B cell (primary cell): ENCODE data around the gene PEPD. TPM values are rescaled to one million over a fixed set of nuclear protein-coding genes. Genes with fewer than 3 reads are reported as not detected.

Experiments
- ATAC-seq: fragments of 200-7000 bp; cut with Tn5 transposase; one replicate; pipeline ENCODE4 v1.10.0; 2021; ENCODE audit warnings: low read depth, mild to moderate bottlenecking, moderate number of reproducible peaks, moderate library complexity
- CTCF ChIA-PET: fragments of 350-600 bp; sonication (Branson Sonifier 250); formaldehyde crosslinking; loops from one replicate; lab custom pipeline; 2021; ENCODE audit warnings: antibody characterized with exemption, inconsistent platforms; lab: Charles Lee
- POLR2A ChIA-PET: fragments of 350-600 bp; sonication (Branson Sonifier 250); formaldehyde crosslinking; loops from one replicate; lab custom pipeline; 2021; ENCODE audit warnings: antibody characterized with exemption; lab: Charles Lee
- DNase-seq: peaks from one replicate; pipeline ENCODE4 v3.0.0; 2013
- H2AFZ ChIP-seq: 2 replicates; pipeline ENCODE4 v1.6.1; 2012; ENCODE audit warnings: mild to moderate bottlenecking, low read depth, low read length; ENCODE audit not compliant: insufficient read depth, poor library complexity, severe bottlenecking
- H3K27ac ChIP-seq, 2 donors: 1 replicate in 1 of 2; 2 replicates in 1 of 2; pipeline ENCODE4 v1.5.1; 2012 to 2013; ENCODE audit warnings: low read length in 2 of 2, mild to moderate bottlenecking in 2 of 2, moderate library complexity in 1 of 2
- H3K27me3 ChIP-seq, 4 experiments: fragments of 200-600 bp in 1 of 4; sonication (generic) in 1 of 4; replicated peaks in 1 of 4; 1 replicate in 2 of 4; 2 replicates in 2 of 4; pipeline versions ENCODE4 v1.6.1 to v1.7.0; 2013 to 2016; ENCODE audit warnings: low read length in 3 of 4, mild to moderate bottlenecking in 2 of 4, mixed read lengths in 1 of 4, moderate library complexity in 1 of 4; ENCODE audit not compliant: insufficient read depth in 4 of 4, control insufficient read depth in 3 of 4; ENCODE audit errors: control extremely low read depth in 1 of 4
- H3K36me3 ChIP-seq, 2 experiments: replicated peaks in 1 of 2; 1 replicate in 1 of 2; 2 replicates in 1 of 2; pipeline versions ENCODE4 v1.6.1 to v1.7.1; 2013; ENCODE audit warnings: low read length in 1 of 2; ENCODE audit not compliant: insufficient read depth in 2 of 2, control insufficient read depth in 1 of 2; ENCODE audit errors: control extremely low read depth in 1 of 2, extremely low read depth in 1 of 2
- H3K4me1 ChIP-seq, 2 donors: fragments of 200-600 bp in 1 of 2; sonication (generic) in 1 of 2; 1 replicate in 1 of 2; 2 replicates in 1 of 2; pipeline versions ENCODE4 v1.5.1 to v1.6.1; 2013 to 2017; ENCODE audit warnings: low read length in 2 of 2; ENCODE audit not compliant: control insufficient read depth in 2 of 2, insufficient read depth in 2 of 2
- H3K4me2 ChIP-seq: replicated peaks from 2 replicates; pipeline ENCODE3; 2012; ENCODE audit warnings: mild to moderate bottlenecking, low read depth, low read length; ENCODE audit not compliant: poor library complexity, severe bottlenecking
- H3K4me3 ChIP-seq, 5 experiments: fragments of 200-600 bp in 1 of 5; sonication (generic) in 1 of 5; 1 replicate in 3 of 5; 2 replicates in 2 of 5; pipeline versions ENCODE4 v1.5.1 to v1.7.0; 2011 to 2016; ENCODE audit warnings: low read length in 4 of 5, mild to moderate bottlenecking in 4 of 5, low read depth in 2 of 5, control low read depth in 1 of 5, moderate library complexity in 1 of 5; ENCODE audit not compliant: insufficient read depth in 1 of 5; ENCODE audit errors: control extremely low read depth in 1 of 5, extremely low read depth in 1 of 5
- H3K79me2 ChIP-seq: fragments of 200-600 bp; sonication (generic); one replicate; pipeline ENCODE4 v1.6.0; 2016; ENCODE audit warnings: low read length; ENCODE audit not compliant: control insufficient read depth, insufficient read depth
- H3K9ac ChIP-seq: fragments of 200-600 bp; sonication (generic); 2 replicates; pipeline ENCODE4 v1.6.1; 2017; ENCODE audit warnings: mild to moderate bottlenecking, low read length, moderate library complexity
- H3K9me3 ChIP-seq, 3 donors: one replicate each; pipeline versions ENCODE4 v1.6.1 to v1.7.1; 2013; ENCODE audit warnings: low read length in 2 of 3; ENCODE audit not compliant: control insufficient read depth in 2 of 3, insufficient read depth in 1 of 3; ENCODE audit errors: control extremely low read depth in 1 of 3
- H4K20me1 ChIP-seq: 2 replicates; pipeline ENCODE4 v1.6.0; 2012; ENCODE audit warnings: mild to moderate bottlenecking, low read length; ENCODE audit not compliant: insufficient read depth, control insufficient read depth, poor library complexity, severe bottlenecking
- H3K27ac Mint-ChIP-seq: one replicate; pipeline ENCODE4 v1.8.0; 2021; ENCODE audit warnings: mixed read lengths
- H3K27me3 Mint-ChIP-seq: one replicate; pipeline ENCODE4 v1.8.0; 2021; ENCODE audit warnings: mixed read lengths
- H3K4me1 Mint-ChIP-seq: one replicate; pipeline ENCODE4 v1.8.0; 2021; ENCODE audit warnings: mixed read lengths
- H3K4me3 Mint-ChIP-seq: one replicate; pipeline ENCODE4 v1.8.0; 2021; ENCODE audit warnings: mixed read lengths
- H3K9me3 Mint-ChIP-seq: one replicate; pipeline ENCODE4 v1.8.0; 2022; ENCODE audit warnings: mixed read lengths; ENCODE audit not compliant: insufficient read depth
- CTCF ChIP-seq: fragments of 200-600 bp; IDR thresholded peaks from one replicate; pipeline ENCODE4 v1.8.0; 2022; ENCODE audit warnings: antibody characterized with exemption, mild to moderate bottlenecking
- EZH2 ChIP-seq: IDR thresholded peaks from 2 replicates; pipeline ENCODE4 v1.6.1; 2012; ENCODE audit warnings: borderline replicate concordance, low read depth, mild to moderate bottlenecking, moderate library complexity, low read length; ENCODE audit not compliant: insufficient read depth, poor library complexity, severe bottlenecking
- WGBS: methylation state at CpG from one replicate; pipeline ENCODE4 v1.1.5; 2013; ENCODE audit warnings: missing lambda C conversion rate; ENCODE audit not compliant: insufficient coverage; 5-methylcytosine and 5-hydroxymethylcytosine counted together
- intact Hi-C: fragments of 100-400 bp; cut with micrococcal nuclease; formaldehyde crosslinking; loops from one replicate; pipeline ENCODE4 v1.10.0; 2022
- polyA plus RNA-seq: library from polyadenylated mRNA; depleted of rRNA; stranded (reverse); fragments of >200 nt; gene quantifications from 2 replicates; pipeline ENCODE4 v1.2.3, GENCODE V29; 2012
- total RNA-seq, 2 donors: library from RNA; stranded (reverse); fragments of 120-200 nt in 1 of 2; gene quantifications; 1 replicate in 1 of 2; 2 replicates in 1 of 2; pipeline versions ENCODE4 v1.2.3 to v1.2.4, GENCODE V29; 2013 to 2022

The PEPD gene
- total and polyA plus RNA-seq, 2 donors (not counting 1 experiment from before 2014, with no cell fraction given), result 36.4 to 42.7 TPM

- Histone ChIP-seq H3K4me2 (no peak overlapping the region), H3K27me3 (no peaks in the 10 kb centered on the region), H3K79me2 (peaks cover 17% of the 10 kb centered on the region), H3K4me1 (peaks cover 11 to 21% of the 10 kb centered on the region in 2 donors), H4K20me1 (peaks cover 9% of the 10 kb centered on the region), H3K9ac (no peak overlapping the region), H2AFZ (no peak overlapping the region), H3K27ac (no peak overlapping the region), H3K36me3 (no peaks in the 10 kb centered on the region), H3K9me3 (no peaks in the 10 kb centered on the region), H3K4me3 (no peak overlapping the region)
- ChIA-PET POLR2A (no interaction called here), CTCF (no interaction called here)
- Mint-ChIP-seq H3K4me1 (peaks cover 18% of the 10 kb centered on the region), H3K27me3 (no peaks in the 10 kb centered on the region), H3K9me3 (no peaks in the 10 kb centered on the region), H3K4me3 (no peak overlapping the region), H3K27ac (no peak overlapping the region)
- 71% methylated on average over 6 of the region's 6 CpGs for WGBS
- ATAC-seq (no peak), DNase-seq (no peak)
- intact Hi-C loops, result no loop called here
- no peak for TF ChIP-seq EZH2
- TF ChIP-seq CTCF, result no peak
Measured at GRCh38 chr19:33519416-33519815, 2.2 kb downstream of the PEPD start.

GRCh38 chr19:33518541-33518940 is 3.0 kb downstream of the PEPD start:
- H3K4me1 Mint-ChIP-seq, result peaks cover 18% of the 10 kb centered on the region
- H2AFZ ChIP-seq, result no peak overlapping the region
- no peak overlapping the region for H3K27ac Mint-ChIP-seq

More at GRCh38 chr19:33518541-33518940, 3.0 kb downstream of the PEPD start:
- H3K4me3 Mint-ChIP-seq, result no peak overlapping the region
- no peaks in the 10 kb centered on the region for H3K9me3 Mint-ChIP-seq
- H3K4me1 ChIP-seq, result peaks cover 11 to 21% of the 10 kb centered on the region in 2 donors
- ChIA-PET POLR2A (no interaction called here), CTCF (no interaction called here)
- no peaks in the 10 kb centered on the region for H3K36me3 ChIP-seq
- peaks cover 9% of the 10 kb centered on the region for H4K20me1 ChIP-seq
- H3K9me3 ChIP-seq, result no peaks in the 10 kb centered on the region
- intact Hi-C loops, result no loop called here
- H3K9ac ChIP-seq, result no peak overlapping the region
- H3K4me3 ChIP-seq, result no peak overlapping the region
- H3K27me3 Mint-ChIP-seq, result no peaks in the 10 kb centered on the region
- no peak overlapping the region for H3K4me2 ChIP-seq
- no peak overlapping the region for H3K27ac ChIP-seq
- H3K79me2 ChIP-seq, result peaks cover 17% of the 10 kb centered on the region
- WGBS, result 97% methylated on average over 2 of the region's 5 CpGs
- no peak for TF ChIP-seq EZH2
- TF ChIP-seq CTCF, result no peak
- DNase-seq, result no peak
- ATAC-seq, result no peak
- H3K27me3 ChIP-seq, result no peaks in the 10 kb centered on the region
